Measurements from ENCODE around the gene SLC35A4. TPM values are rescaled to one million over a fixed set of nuclear protein-coding genes. Genes with fewer than 3 reads are reported as not detected.

Gene SLC35A4
- total RNA-seq, 1 donor from 2014 or later = 60.5 TPM

DNA sequence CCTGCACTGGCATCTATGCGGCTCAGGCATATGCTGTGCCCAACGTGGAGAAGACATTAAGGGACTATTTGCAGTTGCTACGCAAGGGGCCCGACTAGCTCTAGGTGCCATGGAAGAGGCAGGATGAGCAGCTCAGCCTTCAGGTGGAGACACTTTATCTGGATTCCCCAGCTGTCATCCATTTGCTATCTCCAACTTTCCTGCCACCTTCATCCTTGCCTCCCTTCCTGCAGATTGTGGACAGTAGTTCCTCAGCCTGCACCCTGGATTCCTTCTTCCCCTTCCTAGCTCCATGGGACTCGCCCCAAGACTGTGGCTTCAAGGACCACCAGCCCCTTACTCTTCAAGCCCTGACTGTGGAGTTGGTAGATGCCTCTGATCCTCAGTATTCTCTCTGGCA is 2.0 kb downstream of the SLC35A4 start:
- Histone ChIP-seq H3K4me3 (ENCODE audit: low read depth, low read length) (no peak overlapping the region), H3K27me3 (ENCODE audit: control insufficient read depth, insufficient read depth, low read length) (no peaks in the 10 kb centered on the region), H3K36me3 (ENCODE audit: control insufficient read depth, insufficient read depth, low read length) (peaks cover 7% of the 10 kb centered on the region)
- TF ChIP-seq, protein P1, sequence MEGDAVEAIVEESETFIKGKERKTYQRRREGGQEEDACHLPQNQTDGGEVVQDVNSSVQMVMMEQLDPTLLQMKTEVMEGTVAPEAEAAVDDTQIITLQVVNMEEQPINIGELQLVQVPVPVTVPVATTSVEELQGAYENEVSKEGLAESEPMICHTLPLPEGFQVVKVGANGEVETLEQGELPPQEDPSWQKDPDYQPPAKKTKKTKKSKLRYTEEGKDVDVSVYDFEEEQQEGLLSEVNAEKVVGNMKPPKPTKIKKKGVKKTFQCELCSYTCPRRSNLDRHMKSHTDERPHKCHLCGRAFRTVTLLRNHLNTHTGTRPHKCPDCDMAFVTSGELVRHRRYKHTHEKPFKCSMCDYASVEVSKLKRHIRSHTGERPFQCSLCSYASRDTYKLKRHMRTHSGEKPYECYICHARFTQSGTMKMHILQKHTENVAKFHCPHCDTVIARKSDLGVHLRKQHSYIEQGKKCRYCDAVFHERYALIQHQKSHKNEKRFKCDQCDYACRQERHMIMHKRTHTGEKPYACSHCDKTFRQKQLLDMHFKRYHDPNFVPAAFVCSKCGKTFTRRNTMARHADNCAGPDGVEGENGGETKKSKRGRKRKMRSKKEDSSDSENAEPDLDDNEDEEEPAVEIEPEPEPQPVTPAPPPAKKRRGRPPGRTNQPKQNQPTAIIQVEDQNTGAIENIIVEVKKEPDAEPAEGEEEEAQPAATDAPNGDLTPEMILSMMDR (IDR thresholded peaks at IDR 0.05; ENCODE audit: insufficient read depth, low read length, poor library complexity, severe bottlenecking) = no peak
- no peak for DNase-seq (ENCODE audit: low read depth)

DNA sequence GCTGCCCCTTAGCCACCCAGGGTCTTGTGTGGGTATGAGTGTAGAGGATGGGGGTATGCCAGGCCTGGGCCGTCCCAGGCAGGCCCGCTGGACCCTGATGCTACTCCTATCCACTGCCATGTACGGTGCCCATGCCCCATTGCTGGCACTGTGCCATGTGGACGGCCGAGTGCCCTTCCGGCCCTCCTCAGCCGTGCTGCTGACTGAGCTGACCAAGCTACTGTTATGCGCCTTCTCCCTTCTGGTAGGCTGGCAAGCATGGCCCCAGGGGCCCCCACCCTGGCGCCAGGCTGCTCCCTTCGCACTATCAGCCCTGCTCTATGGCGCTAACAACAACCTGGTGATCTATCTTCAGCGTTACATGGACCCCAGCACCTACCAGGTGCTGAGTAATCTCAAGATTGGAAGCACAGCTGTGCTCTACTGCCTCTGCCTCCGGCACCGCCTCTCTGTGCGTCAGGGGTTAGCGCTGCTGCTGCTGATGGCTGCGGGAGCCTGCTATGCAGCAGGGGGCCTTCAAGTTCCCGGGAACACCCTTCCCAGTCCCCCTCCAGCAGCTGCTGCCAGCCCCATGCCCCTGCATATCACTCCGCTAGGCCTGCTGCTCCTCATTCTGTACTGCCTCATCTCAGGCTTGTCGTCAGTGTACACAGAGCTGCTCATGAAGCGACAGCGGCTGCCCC is 2.6 kb downstream of the SLC35A4 start:
- H3K27me3 ChIP-seq (ENCODE audit: control insufficient read depth, insufficient read depth, low read length) = no peaks in the 10 kb centered on the region
- TF ChIP-seq, protein P1 (IDR thresholded peaks at IDR 0.05; ENCODE audit: insufficient read depth, low read length, poor library complexity, severe bottlenecking) = no peak
- H3K4me3 ChIP-seq (ENCODE audit: low read depth, low read length) = no peak overlapping the region
- no peak for DNase-seq (ENCODE audit: low read depth)
- peaks cover 7% of the 10 kb centered on the region for H3K36me3 ChIP-seq (ENCODE audit: control insufficient read depth, insufficient read depth, low read length)

DNA sequence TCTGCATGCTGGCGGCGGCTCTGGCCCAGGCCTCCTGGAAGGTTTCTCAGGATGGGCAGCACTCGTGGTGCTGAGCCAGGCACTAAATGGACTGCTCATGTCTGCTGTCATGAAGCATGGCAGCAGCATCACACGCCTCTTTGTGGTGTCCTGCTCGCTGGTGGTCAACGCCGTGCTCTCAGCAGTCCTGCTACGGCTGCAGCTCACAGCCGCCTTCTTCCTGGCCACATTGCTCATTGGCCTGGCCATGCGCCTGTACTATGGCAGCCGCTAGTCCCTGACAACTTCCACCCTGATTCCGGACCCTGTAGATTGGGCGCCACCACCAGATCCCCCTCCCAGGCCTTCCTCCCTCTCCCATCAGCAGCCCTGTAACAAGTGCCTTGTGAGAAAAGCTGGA is 3.2 kb downstream of the SLC35A4 start:
- TF ChIP-seq, protein P1 (IDR thresholded peaks at IDR 0.05; ENCODE audit: insufficient read depth, low read length, poor library complexity, severe bottlenecking) = no peak
- DNase-seq (ENCODE audit: low read depth) = no peak
- H3K4me3 ChIP-seq (ENCODE audit: low read depth, low read length) = no peak overlapping the region

DNA sequence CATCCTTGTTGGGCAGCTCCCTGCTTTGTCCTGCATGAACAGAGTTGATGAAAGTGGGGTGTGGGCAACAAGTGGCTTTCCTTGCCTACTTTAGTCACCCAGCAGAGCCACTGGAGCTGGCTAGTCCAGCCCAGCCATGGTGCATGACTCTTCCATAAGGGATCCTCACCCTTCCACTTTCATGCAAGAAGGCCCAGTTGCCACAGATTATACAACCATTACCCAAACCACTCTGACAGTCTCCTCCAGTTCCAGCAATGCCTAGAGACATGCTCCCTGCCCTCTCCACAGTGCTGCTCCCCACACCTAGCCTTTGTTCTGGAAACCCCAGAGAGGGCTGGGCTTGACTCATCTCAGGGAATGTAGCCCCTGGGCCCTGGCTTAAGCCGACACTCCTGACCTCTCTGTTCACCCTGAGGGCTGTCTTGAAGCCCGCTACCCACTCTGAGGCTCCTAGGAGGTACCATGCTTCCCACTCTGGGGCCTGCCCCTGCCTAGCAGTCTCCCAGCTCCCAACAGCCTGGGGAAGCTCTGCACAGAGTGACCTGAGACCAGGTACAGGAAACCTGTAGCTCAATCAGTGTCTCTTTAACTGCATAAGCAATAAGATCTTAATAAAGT is 3.9 kb downstream of the SLC35A4 start:
- TF ChIP-seq, protein P1 (IDR thresholded peaks at IDR 0.05; ENCODE audit: insufficient read depth, low read length, poor library complexity, severe bottlenecking) = no peak
- H3K4me3 ChIP-seq (ENCODE audit: low read depth, low read length) = no peak overlapping the region
- DNase-seq (ENCODE audit: low read depth) = no peak
- H3K36me3 ChIP-seq (ENCODE audit: control insufficient read depth, insufficient read depth, low read length) = peaks cover 7% of the 10 kb centered on the region
- no peaks in the 10 kb centered on the region for H3K27me3 ChIP-seq (ENCODE audit: control insufficient read depth, insufficient read depth, low read length)

More for the DNA sequence above, 3.2 kb downstream of the SLC35A4 start:
- Histone ChIP-seq H3K27me3 (ENCODE audit: control insufficient read depth, insufficient read depth, low read length) (no peaks in the 10 kb centered on the region), H3K36me3 (ENCODE audit: control insufficient read depth, insufficient read depth, low read length) (peaks cover 7% of the 10 kb centered on the region)

DNA sequence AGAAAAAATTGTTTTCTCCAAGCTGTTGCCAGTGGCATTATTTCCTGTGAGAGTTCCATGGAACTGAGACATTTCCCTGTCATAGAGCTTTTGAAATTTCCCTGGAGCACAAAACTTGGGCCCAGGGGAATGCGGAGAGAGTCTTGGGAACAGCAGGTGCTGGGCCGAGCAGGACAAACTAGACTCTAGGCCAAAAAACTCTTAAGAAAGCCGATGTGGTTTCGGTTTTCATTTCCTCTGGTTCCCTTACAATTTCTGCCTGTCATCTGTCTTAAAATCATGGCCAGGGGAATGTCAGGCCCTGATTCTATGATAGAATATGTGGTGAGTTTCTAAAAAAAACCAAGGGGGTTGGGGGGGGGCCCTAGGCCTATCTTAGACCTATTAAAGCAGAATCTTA is 4.6 kb downstream of the SLC35A4 start:
- H3K27me3 ChIP-seq (ENCODE audit: control insufficient read depth, insufficient read depth, low read length) = no peaks in the 10 kb centered on the region
- H3K4me3 ChIP-seq (ENCODE audit: low read depth, low read length) = no peak overlapping the region
- DNase-seq (ENCODE audit: low read depth) = no peak
- TF ChIP-seq, protein P1 (IDR thresholded peaks at IDR 0.05; ENCODE audit: insufficient read depth, low read length, poor library complexity, severe bottlenecking) = no peak
- peaks cover 7% of the 10 kb centered on the region for H3K36me3 ChIP-seq (ENCODE audit: control insufficient read depth, insufficient read depth, low read length)
